H9 (cell line): ENCODE results near the gene TBC1D5. TPM values are rescaled to one million over a fixed set of nuclear protein-coding genes. Genes with fewer than 3 reads are reported as not detected.

Experiments used
- DNase-seq: peaks from one replicate; pipeline ENCODE4 v3.0.0-alpha.2; 2017
- H2AFZ ChIP-seq: one replicate; pipeline ENCODE4 v1.6.1; 2013; ENCODE audit warnings: mild to moderate bottlenecking, low read length, control low read depth, moderate library complexity
- H2AK5ac ChIP-seq: 2 replicates; pipeline ENCODE4 v1.6.1; 2013; ENCODE audit warnings: low read length, control low read depth, mixed read lengths; ENCODE audit not compliant: insufficient read length
- H2BK120ac ChIP-seq: one replicate; pipeline ENCODE4 v1.6.1; 2013; ENCODE audit warnings: low read depth, mild to moderate bottlenecking, low read length, control low read depth, inconsistent platforms; ENCODE audit not compliant: poor library complexity, severe bottlenecking
- H2BK12ac ChIP-seq: 2 replicates; pipeline ENCODE4 v1.6.1; 2013; ENCODE audit warnings: low read length, control low read depth, mixed read lengths, low read depth; ENCODE audit not compliant: insufficient read length
- H2BK15ac ChIP-seq: 2 replicates; pipeline ENCODE4 v1.6.1; 2013; ENCODE audit warnings: low read depth, low read length, control low read depth
- H2BK20ac ChIP-seq: one replicate; pipeline ENCODE4 v1.6.1; 2013; ENCODE audit warnings: low read depth, mild to moderate bottlenecking, low read length, control low read depth, inconsistent platforms; ENCODE audit not compliant: poor library complexity, severe bottlenecking
- H2BK5ac ChIP-seq: 2 replicates; pipeline ENCODE4 v1.6.1; 2013; ENCODE audit warnings: low read length, control low read depth, mixed read lengths; ENCODE audit not compliant: insufficient read length
- H3K14ac ChIP-seq: 2 replicates; pipeline ENCODE4 v1.6.1; 2013; ENCODE audit warnings: low read length, control low read depth; ENCODE audit not compliant: insufficient read depth
- H3K18ac ChIP-seq: 2 replicates; pipeline ENCODE4 v1.6.1; 2013; ENCODE audit warnings: low read depth, mild to moderate bottlenecking, mixed read lengths, low read length, control low read depth; ENCODE audit not compliant: insufficient read length
- H3K23ac ChIP-seq: 2 replicates; pipeline ENCODE4 v1.6.1; 2013; ENCODE audit warnings: low read length, control low read depth, mixed read lengths, low read depth; ENCODE audit not compliant: insufficient read length
- H3K23me2 ChIP-seq: 2 replicates; pipeline ENCODE4 v1.6.1; 2013; ENCODE audit warnings: low read depth, mild to moderate bottlenecking, mixed read lengths, low read length, control low read depth; ENCODE audit not compliant: insufficient read length, poor library complexity, severe bottlenecking
- H3K27ac ChIP-seq: 2 replicates; pipeline ENCODE4 v1.5.1; 2013; ENCODE audit warnings: low read length, control low read depth, mixed read lengths, low read depth; ENCODE audit not compliant: insufficient read length
- H3K27me3 ChIP-seq: 2 replicates; pipeline ENCODE4 v1.6.1; 2013; ENCODE audit warnings: low read length, control low read depth, inconsistent platforms; ENCODE audit not compliant: insufficient read depth
- H3K4ac ChIP-seq: 2 replicates; pipeline ENCODE4 v1.6.1; 2013; ENCODE audit warnings: low read depth, mild to moderate bottlenecking, control low read depth, inconsistent platforms, low read length, moderate library complexity
- H3K4me1 ChIP-seq: 2 replicates; pipeline ENCODE4 v1.6.1; 2013; ENCODE audit warnings: low read length, control low read depth, inconsistent platforms; ENCODE audit not compliant: insufficient read depth
- H3K4me2 ChIP-seq: 2 replicates; pipeline ENCODE4 v1.6.1; 2013; ENCODE audit warnings: low read length, control low read depth, mixed read lengths; ENCODE audit not compliant: insufficient read length, insufficient read depth
- H3K56ac ChIP-seq: 2 replicates; pipeline ENCODE4 v1.6.1; 2013; ENCODE audit warnings: low read depth, mild to moderate bottlenecking, mixed read lengths, low read length, control low read depth; ENCODE audit not compliant: insufficient read length
- H3K79me1 ChIP-seq: 2 replicates; pipeline ENCODE4 v1.6.1; 2013; ENCODE audit warnings: low read depth, mild to moderate bottlenecking, moderate library complexity, low read length, control low read depth, inconsistent platforms; ENCODE audit not compliant: insufficient read depth, poor library complexity, severe bottlenecking
- H3K79me2 ChIP-seq: 2 replicates; pipeline ENCODE4 v1.6.1; 2013; ENCODE audit warnings: low read length, control low read depth, inconsistent platforms; ENCODE audit not compliant: insufficient read depth
- H3K9ac ChIP-seq: 2 replicates; pipeline ENCODE4 v1.6.1; 2013; ENCODE audit warnings: low read length, control low read depth, mixed read lengths; ENCODE audit not compliant: insufficient read length; ENCODE audit errors: extremely low read depth
- H3K9me3 ChIP-seq: one replicate; pipeline ENCODE4 v1.6.1; 2013; ENCODE audit warnings: low read depth, low read length, inconsistent platforms; ENCODE audit not compliant: control insufficient read depth
- H3T11ph ChIP-seq: one replicate; pipeline ENCODE4 v1.6.1; 2013; ENCODE audit warnings: mild to moderate bottlenecking, low read length, control low read depth, inconsistent platforms
- H4K20me1 ChIP-seq: one replicate; pipeline ENCODE4 v1.6.1; 2013; ENCODE audit not compliant: control insufficient read depth, insufficient read length, insufficient read depth
- H4K5ac ChIP-seq: 2 replicates; pipeline ENCODE4 v1.6.1; 2013; ENCODE audit warnings: low read depth, mild to moderate bottlenecking, mixed read lengths, low read length, control low read depth; ENCODE audit not compliant: insufficient read length
- H4K8ac ChIP-seq: replicated peaks from 2 replicates; pipeline ENCODE4 v1.6.1; 2013; ENCODE audit warnings: low read length, control low read depth, mixed read lengths, low read depth; ENCODE audit not compliant: insufficient read length
- H4K91ac ChIP-seq: 2 replicates; pipeline ENCODE4 v1.6.1; 2013; ENCODE audit warnings: low read depth, mild to moderate bottlenecking, moderate library complexity, mixed read lengths, low read length, control low read depth; ENCODE audit not compliant: insufficient read length
- H3K27ac Mint-ChIP-seq, 3 experiments: 2 replicates in 2 of 3; 3 replicates in 1 of 3; pipeline ENCODE4 v1.8.0; 2020 to 2021; ENCODE audit warnings: mixed read lengths in 3 of 3, mild to moderate bottlenecking in 1 of 3, moderate library complexity in 1 of 3
- H3K27me3 Mint-ChIP-seq: 2 replicates; pipeline ENCODE4 v1.8.0; 2021; ENCODE audit warnings: low read depth, mild to moderate bottlenecking, moderate library complexity, mixed read lengths
- H3K36me3 Mint-ChIP-seq, 3 experiments: 2 replicates in 2 of 3; 3 replicates in 1 of 3; pipeline ENCODE4 v1.8.0; 2020 to 2021; ENCODE audit warnings: low read depth in 3 of 3, mixed read lengths in 3 of 3; ENCODE audit not compliant: insufficient read depth in 1 of 3
- H3K4me1 Mint-ChIP-seq, 2 experiments: 2 replicates each; pipeline ENCODE4 v1.8.0; 2020; ENCODE audit warnings: mixed read lengths in 2 of 2
- H3K4me3 Mint-ChIP-seq, 2 experiments: 2 replicates in 1 of 2; 3 replicates in 1 of 2; pipeline ENCODE4 v1.8.0; 2020 to 2021; ENCODE audit warnings: mild to moderate bottlenecking in 2 of 2, mixed read lengths in 2 of 2, moderate library complexity in 1 of 2
- H3K9me3 Mint-ChIP-seq, 2 experiments: 2 replicates in 1 of 2; 3 replicates in 1 of 2; pipeline ENCODE4 v1.8.0; 2020; ENCODE audit warnings: mild to moderate bottlenecking in 2 of 2, mixed read lengths in 2 of 2, moderate library complexity in 1 of 2
- CTCF ChIP-seq: fragments of 200-600 bp; sonication (generic); conservative IDR thresholded peaks from 3 replicates; pipeline ENCODE4 v1.8.0; 2021; ENCODE audit warnings: antibody characterized with exemption, mild to moderate bottlenecking
- WGBS: extraction: QIAGEN DNeasy Blood & Tissue Kit; methylation state at CpG from one replicate; pipeline ENCODE4 v1.1.7; 2013; ENCODE audit warnings: missing lambda C conversion rate, low lambda C conversion rate, mixed read lengths; ENCODE audit not compliant: insufficient read length; ENCODE audit errors: extremely low coverage; 5-methylcytosine and 5-hydroxymethylcytosine counted together
- total RNA-seq: library from RNA; stranded (reverse); gene quantifications from 2 replicates; pipeline ENCODE4 v1.2.1, GENCODE V29; 2021

Gene TBC1D5
- total RNA-seq, 1 experiment from 2014 or later, result 25.0 TPM

GRCh38 chr3:17386432-17386831, 356.0 kb downstream of the TBC1D5 start:
- no peak overlapping the region for H2BK12ac ChIP-seq
- H3K23ac ChIP-seq, result no peak overlapping the region
- H3K27ac Mint-ChIP-seq, result peak overlapping the region in 1 of 3 experiments; percentile 27; a peak in 1 of 7 replicates
- no peak overlapping the region for H3T11ph ChIP-seq
- H4K20me1 ChIP-seq, result no peaks in the 10 kb centered on the region
- H2BK120ac ChIP-seq, result no peak overlapping the region
- H2BK5ac ChIP-seq, result no peak overlapping the region
- no CpG with 5 or more reads among the region's 8 CpGs for WGBS
- no peaks in the 10 kb centered on the region for H3K23me2 ChIP-seq
- H3K9ac ChIP-seq, result no peak overlapping the region
- H3K18ac ChIP-seq, result no peak overlapping the region
- H3K56ac ChIP-seq, result no peak overlapping the region
- no peak overlapping the region for H2AFZ ChIP-seq
- H3K9me3 ChIP-seq, result no peaks in the 10 kb centered on the region
- no peak overlapping the region for H2BK20ac ChIP-seq
- H3K36me3 Mint-ChIP-seq, result peaks cover 0 to 1% (median 0%) of the 10 kb centered on the region in 3 experiments; a peak in 1 of 7 replicates
- no peak overlapping the region for H3K4ac ChIP-seq
- H3K27ac ChIP-seq, result no peak overlapping the region
- no peak for TF ChIP-seq CTCF
- no peak overlapping the region for H4K91ac ChIP-seq
- no peaks in the 10 kb centered on the region for H3K27me3 Mint-ChIP-seq
- H3K4me1 Mint-ChIP-seq, result peaks cover 3 to 10% of the 10 kb centered on the region in 2 experiments
- H2AK5ac ChIP-seq, result no peak overlapping the region
- H3K4me2 ChIP-seq, result no peak overlapping the region
- H3K14ac ChIP-seq, result no peak overlapping the region
- DNase-seq, result no peak
- H3K79me2 ChIP-seq, result no peaks in the 10 kb centered on the region
- no peak overlapping the region for H4K8ac ChIP-seq
- no peak overlapping the region for H3K4me3 Mint-ChIP-seq
- H2BK15ac ChIP-seq, result no peak overlapping the region
- no peaks in the 10 kb centered on the region for H3K4me1 ChIP-seq
- no peaks in the 10 kb centered on the region for H3K9me3 Mint-ChIP-seq
- H3K79me1 ChIP-seq, result no peaks in the 10 kb centered on the region
- no peaks in the 10 kb centered on the region for H3K27me3 ChIP-seq
- no peak overlapping the region for H4K5ac ChIP-seq
